ENCODE results near the gene KANSL1L.
A peak's percentile ranks its signal among the peaks of the same experiment; 100 is the strongest.
"Not testable (repeated sequence)": the region's sequence is repeated elsewhere in the genome, so short reads cannot be mapped to it uniquely, and the experiment has no call there.

KANSL1L gene, protein sequence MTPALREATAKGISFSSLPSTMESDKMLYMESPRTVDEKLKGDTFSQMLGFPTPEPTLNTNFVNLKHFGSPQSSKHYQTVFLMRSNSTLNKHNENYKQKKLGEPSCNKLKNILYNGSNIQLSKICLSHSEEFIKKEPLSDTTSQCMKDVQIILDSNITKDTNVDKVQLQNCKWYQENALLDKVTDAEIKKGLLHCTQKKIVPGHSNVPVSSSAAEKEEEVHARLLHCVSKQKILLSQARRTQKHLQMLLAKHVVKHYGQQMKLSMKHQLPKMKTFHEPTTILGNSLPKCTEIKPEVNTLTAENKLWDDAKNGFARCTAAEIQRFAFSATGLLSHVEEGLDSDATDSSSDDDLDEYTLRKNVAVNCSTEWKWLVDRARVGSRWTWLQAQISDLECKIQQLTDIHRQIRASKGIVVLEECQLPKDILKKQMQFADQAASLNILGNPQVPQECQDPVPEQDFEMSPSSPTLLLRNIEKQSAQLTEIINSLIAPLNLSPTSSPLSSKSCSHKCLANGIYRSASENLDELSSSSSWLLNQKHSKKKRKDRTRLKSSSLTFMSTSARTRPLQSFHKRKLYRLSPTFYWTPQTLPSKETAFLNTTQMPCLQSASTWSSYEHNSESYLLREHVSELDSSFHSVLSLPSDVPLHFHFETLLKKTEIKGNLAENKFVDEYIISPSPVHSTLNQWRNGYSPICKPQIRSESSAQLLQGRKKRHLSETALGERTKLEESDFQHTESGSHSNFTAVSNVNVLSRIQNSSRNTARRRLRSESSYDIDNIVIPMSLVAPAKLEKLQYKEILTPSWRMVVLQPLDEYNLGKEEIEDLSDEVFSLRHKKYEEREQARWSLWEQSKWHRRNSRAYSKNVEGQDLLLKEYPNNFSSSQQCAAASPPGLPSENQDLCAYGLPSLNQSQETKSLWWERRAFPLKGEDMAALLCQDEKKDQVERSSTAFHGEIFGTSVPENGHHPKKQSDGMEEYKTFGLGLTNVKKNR
- total RNA-seq, result 5.7 to 16.7 (median 14.9) reads per million in 3 experiments

DNA sequence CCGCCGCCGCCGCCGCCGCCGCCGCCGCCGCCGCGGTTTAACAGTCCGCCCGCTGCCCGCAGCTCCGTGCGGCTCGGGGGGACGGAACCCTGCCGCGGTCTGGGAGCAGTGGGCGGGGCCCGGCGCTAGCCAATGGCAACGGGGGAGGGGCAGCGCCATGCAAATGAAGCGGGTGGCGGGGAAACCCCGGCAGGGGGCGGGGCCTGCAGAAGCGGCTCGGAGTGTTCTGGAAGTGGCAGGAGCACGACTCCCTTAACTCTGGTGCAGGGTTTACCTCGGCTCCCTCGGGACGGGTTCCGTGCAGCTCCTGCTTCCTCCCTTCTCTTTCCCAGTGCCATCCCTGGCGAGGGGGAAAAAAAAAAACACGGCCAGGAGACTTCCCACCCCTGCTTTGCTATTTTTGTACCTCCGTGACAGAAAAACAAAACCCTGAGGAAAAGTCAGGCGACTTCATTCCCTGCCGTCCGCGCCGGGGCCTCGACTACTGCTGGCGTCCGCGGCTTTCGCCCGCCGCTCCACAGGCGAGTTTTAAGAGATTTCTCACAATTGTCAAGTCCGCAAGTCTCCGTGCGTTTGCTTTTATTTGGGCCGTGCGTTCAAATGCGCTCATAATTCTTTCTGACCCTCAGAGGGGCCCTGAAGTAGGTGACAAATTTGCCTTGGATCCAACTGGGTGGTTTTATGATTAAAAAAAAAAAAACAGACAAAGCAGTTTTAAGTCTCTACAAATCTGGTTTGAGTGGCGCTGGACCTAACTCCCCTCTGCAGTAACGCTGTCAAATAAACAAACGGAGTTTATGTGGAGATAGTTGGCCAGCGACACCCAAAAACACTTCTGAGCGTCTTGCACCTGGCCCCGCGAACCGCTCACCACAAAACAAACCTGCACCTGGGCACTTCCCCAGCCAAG lies at the start of gene KANSL1L:
TSS of gene KANSL1L (minus strand) at position 101 of the 910 bp plus-strand sequence. CDS start 16,827 bp downstream, outside the sequence.
- DNase-seq, result peak; percentile 93

DNA sequence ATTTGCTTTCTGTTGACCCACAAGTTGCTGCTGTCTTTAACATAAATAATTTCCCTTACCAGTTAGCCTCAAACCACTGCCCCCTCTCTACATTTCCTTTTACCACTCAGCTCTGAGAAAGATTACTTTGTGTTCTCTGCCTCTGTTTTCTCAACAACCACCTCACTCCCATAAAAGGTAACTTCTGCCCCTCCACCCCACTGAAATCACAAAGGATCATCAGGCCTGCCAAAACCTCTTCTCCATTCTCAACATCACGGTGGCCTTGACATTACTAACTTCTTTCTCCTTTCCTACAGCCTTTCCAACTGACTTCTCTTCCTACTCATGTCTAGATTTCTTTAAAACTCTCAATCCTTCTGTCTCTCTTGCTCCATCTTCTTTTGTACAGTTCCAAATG lies 43.9 kb upstream of the KANSL1L start:
- DNase-seq, result no peak

DNA sequence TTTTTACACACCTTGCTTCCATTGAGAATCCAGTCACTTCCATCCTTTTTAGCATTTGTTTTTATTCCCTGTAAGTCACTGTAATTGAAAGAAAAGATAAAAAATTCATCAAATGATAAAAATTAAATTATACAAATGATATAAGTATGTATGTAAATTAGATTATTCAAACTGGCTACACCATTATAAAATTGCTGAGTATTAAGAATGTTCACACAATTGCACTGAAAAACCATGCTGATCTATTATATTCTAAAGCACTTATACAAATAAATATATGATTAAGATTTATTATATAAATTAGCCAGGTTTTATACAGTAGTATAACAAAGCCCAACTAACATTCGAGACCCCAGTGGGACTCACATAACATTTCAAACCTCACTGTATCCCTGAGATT lies 39.0 kb upstream of the KANSL1L start:
- DNase-seq, result no peak

DNA sequence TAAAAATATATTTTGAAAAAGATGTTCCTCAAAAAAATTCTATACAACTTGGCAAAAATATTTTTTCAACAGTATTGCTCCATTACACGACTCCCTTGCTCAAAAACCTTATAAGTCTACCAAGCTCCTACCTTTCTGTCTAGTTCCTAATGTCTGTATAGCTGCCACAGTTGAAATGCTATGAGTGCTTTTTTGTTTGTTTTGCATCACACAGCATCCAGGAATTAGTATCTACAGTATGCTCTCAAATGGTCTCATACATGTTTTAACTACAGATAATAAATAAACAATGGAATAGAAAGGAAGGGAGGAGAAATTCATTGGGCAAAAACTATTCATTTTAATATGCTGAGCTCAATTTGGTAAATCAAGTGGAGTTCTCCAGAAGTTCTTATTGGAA lies 36.7 kb upstream of the KANSL1L start:
- no peak for DNase-seq

DNA sequence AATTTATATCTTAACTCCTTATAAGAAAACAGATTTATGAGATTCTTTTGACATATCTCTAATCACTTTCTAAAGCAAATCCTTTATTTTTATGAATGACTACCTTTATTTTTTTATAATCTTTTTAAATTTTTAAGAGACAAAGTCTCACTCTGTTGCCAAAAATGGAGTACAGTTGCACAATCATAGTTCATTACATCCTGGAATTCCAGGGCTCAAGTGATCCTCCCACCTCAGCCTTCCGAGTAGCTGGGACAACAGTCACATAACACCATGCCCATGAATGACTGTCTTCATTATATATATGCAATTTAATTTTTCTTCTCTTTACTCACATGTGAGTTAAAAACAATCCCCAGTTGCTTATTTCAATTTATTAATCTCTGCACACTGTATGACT lies 32.3 kb upstream of the KANSL1L start:
- no peak for DNase-seq

DNA sequence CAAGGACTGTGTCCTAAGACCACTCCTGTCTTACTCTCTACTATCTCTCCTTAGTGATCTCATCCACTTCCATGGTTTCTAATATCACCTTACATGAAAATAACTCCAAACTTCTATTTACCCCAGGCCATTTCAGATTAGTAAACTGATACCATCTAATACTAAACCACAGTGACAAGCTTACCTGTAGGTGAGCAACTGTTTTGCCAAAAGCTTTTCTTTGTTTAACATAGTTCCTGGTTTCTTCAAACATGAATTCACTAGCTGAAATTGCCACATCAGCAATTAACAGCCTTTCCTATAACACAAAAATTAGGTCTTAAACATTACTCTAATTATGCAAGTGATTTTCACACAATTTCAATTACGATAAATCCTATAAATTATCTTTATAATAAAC lies 31.9 kb upstream of the KANSL1L start:
- DNase-seq, result no peak

DNA sequence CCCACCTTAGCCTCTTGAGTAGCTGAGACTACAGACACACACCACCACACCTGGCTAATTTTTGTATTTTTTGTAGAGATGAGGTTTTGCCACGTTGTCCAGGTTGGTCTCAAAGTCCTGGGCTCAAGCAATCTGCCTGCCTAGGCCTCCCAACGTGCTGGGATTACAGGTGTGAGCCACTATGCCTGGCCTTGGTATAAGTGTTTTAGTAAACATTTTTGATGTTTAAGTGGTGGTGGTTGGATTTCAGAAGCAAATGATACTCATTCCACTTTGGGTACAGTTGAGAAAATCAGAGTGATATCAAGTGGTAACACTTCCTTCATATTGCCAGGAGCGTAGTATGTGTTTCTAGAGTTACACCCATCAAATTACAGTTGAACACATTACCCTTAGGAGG lies 28.6 kb upstream of the KANSL1L start:
- DNase-seq, result no peak

DNA sequence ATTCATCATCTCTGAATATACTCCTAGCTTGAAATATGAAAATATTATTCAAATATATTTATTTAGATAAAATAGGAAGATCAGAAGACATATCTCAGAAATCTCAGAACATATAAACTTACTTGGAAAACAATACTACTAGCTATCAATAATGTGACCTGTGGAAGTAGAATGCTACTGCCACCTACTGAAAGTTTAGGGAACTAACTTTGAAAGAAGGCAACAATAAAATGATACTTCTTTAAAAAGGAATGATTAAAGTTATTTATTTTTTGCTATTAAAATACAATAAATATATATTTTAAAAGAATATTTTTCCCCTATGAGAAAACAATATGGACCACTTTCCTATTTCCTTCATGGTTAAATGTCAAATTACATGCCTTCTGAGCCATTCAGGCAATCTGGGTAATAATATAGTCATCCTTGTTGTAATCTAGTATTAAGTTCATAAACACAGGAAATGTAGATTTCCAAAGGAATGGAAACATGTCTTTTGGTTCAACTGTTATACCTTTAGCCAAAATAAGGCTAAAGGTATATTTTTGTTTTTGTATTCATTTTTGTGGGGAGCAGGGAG lies 28.1 kb upstream of the KANSL1L start:
- DNase-seq, result peak; percentile 12

DNA sequence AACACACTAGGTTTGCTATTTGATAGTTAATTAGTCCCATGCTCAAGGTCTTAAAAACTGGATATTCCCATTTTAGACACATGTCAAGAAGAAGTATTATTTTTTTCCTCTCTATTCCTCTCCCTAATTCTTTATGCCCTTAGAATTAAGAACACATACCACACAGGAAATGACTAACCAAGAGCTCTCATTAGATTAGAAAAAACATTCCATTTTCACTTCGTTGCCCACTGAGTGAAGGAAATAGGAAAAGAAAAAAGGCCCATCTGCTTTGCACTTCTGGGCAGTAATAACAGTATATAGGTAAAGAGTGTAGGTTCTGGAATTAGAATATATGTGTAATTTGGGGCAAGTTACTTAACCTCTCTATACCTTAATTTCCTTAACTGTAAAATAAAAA lies 27.1 kb upstream of the KANSL1L start:
- DNase-seq, result no peak

DNA sequence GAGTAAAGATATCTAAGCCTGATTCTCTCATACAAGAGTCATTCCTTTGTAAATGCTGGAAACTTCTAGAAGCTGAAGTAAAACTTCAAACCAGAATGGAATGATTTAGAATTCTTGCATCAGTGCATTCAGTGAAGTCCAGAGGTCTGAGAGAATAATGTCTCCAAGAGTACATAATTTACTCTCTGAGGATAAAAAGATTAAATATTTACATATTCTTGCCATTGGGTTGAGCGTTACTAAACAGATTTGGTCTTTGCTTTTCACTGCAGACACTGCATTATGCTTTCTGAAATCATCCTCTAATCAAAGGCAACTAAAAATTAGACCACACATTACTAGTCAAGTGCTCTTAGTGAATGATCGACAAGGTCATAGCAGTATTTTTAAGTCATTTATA lies 26.5 kb upstream of the KANSL1L start:
- DNase-seq, result no peak

DNA sequence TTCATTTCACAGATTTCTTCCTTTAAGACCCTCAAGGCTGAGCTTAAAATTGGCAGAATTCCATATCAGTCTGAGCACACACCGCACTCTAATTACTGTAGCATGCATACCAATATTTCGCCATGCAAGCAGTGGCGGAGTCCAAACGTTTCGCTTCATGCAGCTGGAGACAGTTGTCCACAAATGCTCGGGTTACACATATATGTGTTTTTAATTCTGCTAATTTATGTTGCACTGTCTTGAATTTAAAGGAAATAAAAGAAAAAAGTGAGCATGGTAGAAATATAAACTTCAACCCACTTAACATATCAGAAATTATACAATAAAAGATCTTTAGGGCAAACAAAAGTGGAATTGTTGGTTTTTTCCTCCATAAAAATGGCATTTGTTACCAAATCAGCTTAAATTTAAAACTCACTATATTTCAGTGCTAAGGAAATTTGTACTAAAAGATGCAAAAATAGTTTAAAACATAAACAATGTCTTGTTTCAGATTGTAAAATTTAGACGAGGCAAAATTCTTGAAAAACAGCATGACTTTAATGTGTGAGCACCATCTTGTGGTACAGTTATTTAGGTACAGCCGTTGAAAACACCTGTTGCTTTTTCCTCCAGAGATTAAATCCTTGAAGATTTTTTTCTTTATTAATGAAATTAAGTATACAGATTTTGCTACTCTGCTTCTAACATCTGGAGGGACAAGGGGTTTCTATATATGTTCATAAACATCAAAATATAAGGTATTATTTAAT lies 24.1 kb upstream of the KANSL1L start:
- peak; percentile 26 for DNase-seq

DNA sequence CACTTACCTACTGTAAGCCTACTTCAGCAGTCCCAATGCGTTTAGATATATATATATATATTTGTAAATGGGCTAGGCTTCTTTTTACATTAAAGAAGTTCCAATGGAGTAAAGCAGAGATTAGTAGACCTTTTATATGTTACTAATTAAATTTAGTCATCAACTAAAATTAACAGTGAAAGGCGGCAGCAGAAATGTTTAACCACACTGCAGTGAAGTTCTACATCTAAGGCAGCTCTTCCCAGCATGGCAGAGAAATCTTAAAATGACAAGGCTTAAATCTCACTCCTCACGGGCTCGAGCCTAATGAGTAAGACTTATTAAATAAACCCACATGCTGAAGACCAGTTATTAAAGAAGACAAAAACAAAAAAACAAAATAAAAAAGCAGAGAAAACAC lies 19.1 kb upstream of the KANSL1L start:
- DNase-seq, result no peak

DNA sequence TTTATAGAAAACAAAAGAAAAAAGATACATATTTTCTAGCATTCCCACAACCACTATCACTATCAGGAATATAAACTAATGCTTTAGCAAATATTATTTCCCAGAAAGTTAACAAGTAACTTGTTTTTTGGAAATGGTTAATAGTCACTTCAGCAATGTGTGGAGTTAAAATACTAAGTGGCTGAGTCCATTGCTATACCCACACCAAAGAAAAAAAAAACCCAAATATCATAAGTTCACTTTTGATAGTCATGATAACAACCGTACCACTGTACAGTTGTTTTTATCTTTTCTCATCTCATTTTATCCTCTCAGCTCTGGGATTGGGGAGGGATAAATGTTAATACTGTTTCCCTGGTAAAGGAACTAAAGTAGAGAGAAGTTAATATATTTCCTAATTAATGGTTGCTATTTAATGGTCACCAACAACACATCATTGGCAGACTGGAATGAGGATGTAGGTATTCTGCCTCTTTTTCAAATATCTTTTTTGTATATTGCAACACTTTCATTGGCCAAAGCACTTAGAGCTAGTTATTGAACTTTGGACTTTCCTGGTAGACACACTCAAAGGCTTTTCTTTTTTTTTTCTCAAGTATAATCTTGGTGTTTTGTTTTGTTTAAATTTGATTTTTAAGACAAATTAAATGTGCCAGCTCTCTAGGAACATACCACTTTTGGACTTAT lies 18.4 kb upstream of the KANSL1L start:
- no peak for DNase-seq

DNA sequence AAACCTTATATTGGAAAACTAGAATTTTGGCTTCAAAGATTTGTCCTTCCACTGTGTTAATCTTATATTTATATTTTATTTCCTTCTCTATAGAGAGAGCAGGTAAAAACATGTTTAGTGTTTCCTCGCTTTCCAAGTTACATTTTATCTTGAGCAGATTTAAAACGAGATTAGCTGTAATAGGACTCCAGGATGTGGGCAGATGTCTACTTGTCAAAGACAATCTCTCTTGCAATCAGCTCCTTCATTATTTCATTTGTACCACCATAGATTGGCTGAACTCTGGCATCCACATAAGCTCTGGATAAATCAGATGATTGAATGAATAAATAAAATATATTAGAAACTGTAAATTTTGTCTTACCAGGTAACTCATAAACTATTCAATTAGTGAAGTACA lies 17.5 kb upstream of the KANSL1L start:
- no peak for DNase-seq

DNA sequence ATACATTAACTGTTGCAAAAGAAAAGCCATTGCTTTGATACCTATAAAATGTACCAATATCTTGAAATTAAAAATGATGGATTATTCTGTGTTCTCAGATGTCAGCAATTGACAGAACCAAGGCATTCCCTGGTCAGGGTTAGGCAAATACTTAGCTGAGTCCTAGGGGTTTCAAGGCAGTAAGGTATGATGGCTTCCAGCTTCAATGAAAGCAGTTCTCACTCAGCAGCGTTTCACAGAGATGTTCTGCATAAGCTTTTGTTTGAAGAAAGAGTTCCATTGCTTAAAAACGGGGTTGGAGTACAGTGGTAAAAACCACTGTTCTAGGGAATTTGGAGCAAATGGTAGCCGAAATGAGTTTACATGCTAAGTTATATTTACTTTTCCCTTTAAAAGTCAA lies 17.0 kb upstream of the KANSL1L start:
- DNase-seq, result no peak

DNA sequence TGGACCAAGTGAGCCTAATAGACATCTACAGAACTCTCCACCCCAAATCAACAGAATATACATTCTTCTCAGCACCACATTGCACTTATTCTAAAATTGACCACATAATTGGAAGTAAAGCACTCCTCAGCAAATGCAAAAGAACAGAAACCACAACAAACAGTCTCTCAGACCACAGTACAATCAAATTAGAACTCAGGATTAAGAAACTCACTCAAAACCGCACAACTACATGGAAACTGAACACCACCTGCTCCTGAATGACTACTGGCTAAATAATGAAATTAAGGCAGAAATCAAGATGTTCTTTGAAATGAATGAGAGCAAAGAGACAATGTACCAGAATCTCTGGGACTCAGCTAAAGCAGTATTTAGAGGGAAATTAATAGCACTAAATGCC lies 12.7 kb upstream of the KANSL1L start:
- not testable (repeated sequence) for DNase-seq

DNA sequence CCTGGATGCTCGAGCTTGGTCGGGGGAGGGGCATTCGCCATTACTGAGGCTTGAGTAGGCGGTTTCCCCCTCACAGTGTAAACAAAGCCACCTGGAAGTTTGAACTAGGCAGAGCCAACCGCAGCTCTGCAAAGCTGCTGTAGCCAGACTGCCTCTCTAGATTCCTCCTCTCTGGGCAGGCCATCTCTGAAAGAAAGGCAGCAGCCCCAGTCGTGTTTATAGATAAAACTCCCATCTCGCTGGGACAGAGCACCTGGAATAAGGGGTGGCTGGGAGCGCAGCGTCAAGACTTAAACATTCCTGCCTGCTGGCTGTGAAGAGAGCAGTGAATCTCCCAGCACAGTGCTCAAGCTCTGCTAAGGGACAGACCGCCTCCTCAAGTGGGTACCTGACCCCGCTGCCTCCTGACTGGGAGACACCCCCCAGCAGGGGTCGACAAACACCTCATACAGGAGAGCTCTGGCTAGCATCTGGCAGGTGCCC lies 10.4 kb upstream of the KANSL1L start:
- not testable (repeated sequence) for DNase-seq

DNA sequence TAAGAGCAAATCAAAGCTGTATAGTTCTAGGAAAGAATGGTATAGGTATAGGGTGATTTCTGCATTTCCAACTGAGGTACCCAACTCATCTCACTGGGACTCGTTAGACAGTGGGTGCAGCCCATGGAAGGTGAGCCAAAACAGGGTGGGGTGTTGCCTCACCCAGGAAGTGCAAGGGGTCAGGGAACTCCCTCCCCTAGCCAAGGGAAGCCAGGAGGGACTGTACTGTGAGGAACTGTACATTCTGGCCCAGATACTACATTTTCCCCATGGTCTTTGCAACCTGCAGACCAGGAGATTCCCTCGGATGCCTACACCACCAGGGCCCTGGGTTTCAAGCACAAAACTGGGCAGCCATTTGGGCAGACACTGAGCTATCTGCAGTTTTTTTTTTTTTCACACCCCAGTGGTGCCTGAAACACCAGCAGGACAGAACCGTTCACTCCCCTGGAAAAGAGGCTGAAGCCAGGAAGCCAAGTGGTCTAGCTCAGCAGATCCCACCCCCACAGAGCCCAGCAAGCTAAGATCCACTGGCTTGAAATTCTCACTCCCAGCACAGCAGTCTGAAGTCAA lies 9.9 kb upstream of the KANSL1L start:
- not testable (repeated sequence) for DNase-seq

DNA sequence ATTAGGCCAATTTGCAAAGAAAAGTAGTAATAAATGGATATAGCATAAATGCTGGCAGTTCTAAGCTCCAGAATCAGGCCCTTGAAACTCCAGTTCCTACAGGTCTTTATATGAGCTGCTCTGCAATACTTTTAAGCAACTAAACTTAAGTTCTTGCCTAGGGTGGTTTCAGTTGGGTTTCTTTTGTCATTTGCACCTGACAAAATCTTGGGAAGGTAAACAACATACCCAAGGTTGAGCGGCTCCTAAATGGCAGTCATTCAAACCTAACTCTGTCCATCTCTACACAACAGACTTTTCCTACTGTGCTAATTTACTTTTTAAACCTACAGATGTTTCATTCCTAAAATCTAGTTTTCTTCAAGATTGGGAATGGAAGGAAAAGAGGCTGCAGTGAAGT lies 9.3 kb upstream of the KANSL1L start:
- no peak for DNase-seq

DNA sequence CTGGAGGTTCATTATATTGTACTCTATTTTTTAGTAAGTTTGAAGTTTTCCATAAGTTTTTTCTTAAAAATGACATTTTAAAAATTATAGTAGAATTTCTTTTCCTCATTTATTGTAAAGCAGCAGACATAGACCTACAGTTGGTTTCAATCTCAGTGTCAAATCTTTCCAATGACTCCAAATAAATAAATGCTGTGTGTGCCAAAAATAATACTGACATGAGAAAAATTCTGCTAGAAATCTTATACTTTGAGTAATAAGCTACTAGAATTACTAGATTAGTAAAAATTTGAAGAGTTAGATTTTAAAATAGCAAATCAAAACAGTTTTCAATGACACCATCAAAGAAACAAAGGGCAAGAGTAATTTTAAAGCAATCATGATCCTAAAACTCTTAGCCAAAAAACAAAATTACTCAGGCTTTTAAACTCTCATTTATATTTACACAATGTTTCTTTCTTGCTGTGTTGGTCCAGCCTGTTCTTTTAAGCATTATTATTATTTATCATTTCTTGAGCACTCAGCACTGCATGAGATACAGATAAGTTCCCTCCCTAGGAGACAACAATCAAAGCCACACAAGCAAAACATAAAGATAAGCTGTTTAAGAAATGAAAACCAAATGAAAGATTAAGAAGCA lies 8.3 kb upstream of the KANSL1L start:
- DNase-seq, result no peak

Data from central memory CD4-positive, alpha-beta T cell (primary cell).